ENCODE data around the gene CCNY. TPM values are rescaled to one million over a fixed set of nuclear protein-coding genes. Genes with fewer than 3 reads are reported as not detected.

CCNY gene
- total RNA-seq, 2 experiments from 2014 or later = 42.2 to 48.8 TPM

DNA sequence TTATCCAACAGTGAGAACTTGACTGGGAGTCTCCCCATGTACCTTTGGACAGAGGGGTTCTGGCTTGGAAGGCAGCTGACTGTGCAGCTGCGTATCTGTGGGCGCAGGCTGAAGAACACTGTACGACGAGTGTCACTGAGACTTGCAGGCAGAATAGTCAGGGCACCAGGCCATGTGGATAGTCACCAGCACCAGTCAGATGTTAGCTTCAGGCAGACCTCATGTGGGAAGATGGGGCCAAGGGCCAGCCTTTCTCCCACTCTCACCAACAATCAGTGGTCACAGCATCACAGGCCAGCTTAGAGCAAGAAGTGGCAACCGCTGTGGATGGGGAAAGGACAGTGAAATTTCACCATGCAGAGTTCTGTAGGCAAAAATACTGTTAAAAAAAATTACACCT is 225.4 kb downstream of the CCNY start:
- intact Hi-C loops (cut with micrococcal nuclease) = loop anchor here (10.0 kb wide), 1 partner anchor 317 kb away; no protein-coding TSS in a partner anchor
- CTCF ChIA-PET = interaction anchor here (1.5 to 2.2 kb wide), 2 partner anchors 18 to 41 kb away, joined by 7 to 13 read pairs; no protein-coding TSS in a partner anchor
- no peak overlapping the region for H3K4me3 Mint-ChIP-seq
- POLR2A ChIA-PET = no interaction called here
- H3K27ac Mint-ChIP-seq = no peak overlapping the region
- DNase-seq (no peak), ATAC-seq (no peak)
- peaks cover 8% of the 10 kb centered on the region for H3K4me1 Mint-ChIP-seq (ENCODE audit: low read depth)
- H3K36me3 Mint-ChIP-seq (ENCODE audit: low read depth) = peaks cover 22% of the 10 kb centered on the region
- H3K27me3 Mint-ChIP-seq = no peaks in the 10 kb centered on the region
- TF ChIP-seq, protein P1, sequence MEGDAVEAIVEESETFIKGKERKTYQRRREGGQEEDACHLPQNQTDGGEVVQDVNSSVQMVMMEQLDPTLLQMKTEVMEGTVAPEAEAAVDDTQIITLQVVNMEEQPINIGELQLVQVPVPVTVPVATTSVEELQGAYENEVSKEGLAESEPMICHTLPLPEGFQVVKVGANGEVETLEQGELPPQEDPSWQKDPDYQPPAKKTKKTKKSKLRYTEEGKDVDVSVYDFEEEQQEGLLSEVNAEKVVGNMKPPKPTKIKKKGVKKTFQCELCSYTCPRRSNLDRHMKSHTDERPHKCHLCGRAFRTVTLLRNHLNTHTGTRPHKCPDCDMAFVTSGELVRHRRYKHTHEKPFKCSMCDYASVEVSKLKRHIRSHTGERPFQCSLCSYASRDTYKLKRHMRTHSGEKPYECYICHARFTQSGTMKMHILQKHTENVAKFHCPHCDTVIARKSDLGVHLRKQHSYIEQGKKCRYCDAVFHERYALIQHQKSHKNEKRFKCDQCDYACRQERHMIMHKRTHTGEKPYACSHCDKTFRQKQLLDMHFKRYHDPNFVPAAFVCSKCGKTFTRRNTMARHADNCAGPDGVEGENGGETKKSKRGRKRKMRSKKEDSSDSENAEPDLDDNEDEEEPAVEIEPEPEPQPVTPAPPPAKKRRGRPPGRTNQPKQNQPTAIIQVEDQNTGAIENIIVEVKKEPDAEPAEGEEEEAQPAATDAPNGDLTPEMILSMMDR (IDR thresholded peaks at IDR 0.05) = no peak
- H3K9me3 Mint-ChIP-seq = no peaks in the 10 kb centered on the region

DNA sequence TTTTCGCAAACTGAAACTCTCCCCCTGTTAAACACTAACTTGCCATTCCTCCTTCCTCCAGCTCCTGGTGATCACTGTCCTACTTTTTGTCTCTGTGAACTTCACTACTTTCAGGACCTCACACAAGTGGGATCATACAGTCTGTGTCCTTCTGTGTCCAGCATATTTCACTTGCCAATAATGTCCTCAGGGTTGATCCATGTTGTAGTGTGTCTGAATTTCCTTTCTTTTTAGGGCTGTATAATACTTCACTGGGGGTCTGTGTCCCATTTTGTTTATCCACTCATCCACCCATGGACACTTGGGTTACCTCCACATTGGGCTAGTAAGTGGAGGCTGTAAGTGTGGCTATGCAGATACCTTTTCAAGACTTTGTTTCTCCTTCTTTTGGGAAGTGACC is 226.1 kb downstream of the CCNY start:
- H3K9me3 Mint-ChIP-seq = no peaks in the 10 kb centered on the region
- H3K27me3 Mint-ChIP-seq = no peaks in the 10 kb centered on the region
- H3K36me3 Mint-ChIP-seq (ENCODE audit: low read depth) = peaks cover 22% of the 10 kb centered on the region

DNA sequence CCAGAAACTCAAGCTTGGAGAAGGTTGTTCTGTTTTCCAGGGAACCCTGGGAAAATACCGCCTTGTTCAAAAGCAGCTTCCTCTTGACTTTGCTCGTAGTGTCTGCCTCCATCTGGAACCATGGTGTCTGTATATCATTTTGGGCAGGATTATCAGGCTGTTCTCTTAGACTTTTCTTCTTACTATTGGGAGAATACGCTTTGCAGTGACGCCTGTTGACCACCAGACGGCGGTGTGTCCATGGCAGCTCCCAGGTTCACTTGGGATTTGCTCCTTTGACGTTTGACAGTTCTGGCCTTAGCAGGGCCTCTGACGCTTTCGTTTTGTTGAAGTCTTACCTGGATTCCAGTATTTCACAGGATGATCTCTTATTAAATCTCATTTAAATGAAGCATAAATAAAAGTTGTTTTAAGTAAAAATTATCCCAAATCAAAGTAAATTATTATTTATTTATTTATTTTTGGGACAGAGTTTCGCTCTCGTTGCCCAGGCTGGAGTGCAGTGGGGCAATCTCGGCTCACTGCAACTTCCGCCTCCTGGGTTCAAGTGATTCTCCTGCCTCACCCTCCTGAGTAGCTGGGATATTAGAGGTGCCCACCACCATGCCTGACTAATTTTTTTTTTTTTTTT is 227.1 kb downstream of the CCNY start:
- Mint-ChIP-seq H3K27me3 (no peaks in the 10 kb centered on the region), H3K9me3 (no peaks in the 10 kb centered on the region)
- POLR2A ChIA-PET = no interaction called here

More for the DNA sequence above, 226.1 kb downstream of the CCNY start:
- no peak overlapping the region for H3K27ac Mint-ChIP-seq
- ATAC-seq = no peak
- intact Hi-C loops (cut with micrococcal nuclease) = loop anchor here (10.0 kb wide), 1 partner anchor 318 kb away; no protein-coding TSS in a partner anchor
- CTCF ChIA-PET = interaction anchor here (0.8 to 2.3 kb wide), 27 partner anchors 9 to 446 kb away, joined by 3 to 26 read pairs (median 5); no protein-coding TSS in a partner anchor
- POLR2A ChIA-PET = interaction anchor here (0.6 kb wide), 1 partner anchor 9 kb away, joined by 3 read pairs; no protein-coding TSS in a partner anchor
- H3K4me3 Mint-ChIP-seq = no peak overlapping the region
- H3K4me1 Mint-ChIP-seq (ENCODE audit: low read depth) = peaks cover 8% of the 10 kb centered on the region
- TF ChIP-seq, protein P1 (IDR thresholded peaks at IDR 0.05) = no peak
- DNase-seq = no peak

DNA sequence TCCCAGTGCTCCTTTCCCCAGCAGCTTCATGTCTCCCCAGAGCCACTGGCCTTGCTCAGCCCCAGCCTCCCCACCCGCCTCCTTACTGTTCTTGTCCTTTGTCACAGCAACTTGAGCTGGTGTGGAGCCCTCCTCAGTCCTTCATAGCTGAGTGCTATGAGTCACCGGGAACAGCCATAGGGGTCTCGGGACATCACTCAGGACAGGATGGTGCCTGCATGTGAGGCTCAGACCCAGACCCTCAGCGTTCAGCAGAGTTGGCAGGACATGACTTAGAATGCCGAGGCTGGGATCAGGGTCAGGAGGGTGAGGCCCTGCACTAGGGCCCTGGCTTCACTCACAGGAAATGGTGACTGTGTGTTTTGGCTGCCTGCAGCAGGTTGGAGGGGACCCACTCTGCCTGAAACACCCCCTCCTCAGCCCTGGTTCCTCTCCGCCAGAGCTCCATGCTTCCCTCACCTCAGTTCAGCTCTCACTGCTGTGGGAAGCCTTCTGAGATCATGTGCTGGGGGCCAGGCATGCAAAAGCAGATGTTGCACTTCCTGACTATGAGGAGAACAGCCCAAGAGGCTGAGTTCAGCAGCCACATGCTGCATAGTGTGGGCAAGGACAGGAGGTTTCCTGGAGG is 228.1 kb downstream of the CCNY start:
- intact Hi-C loops (cut with micrococcal nuclease) = loop anchor here (10.0 kb wide), 1 partner anchor 320 kb away; no protein-coding TSS in a partner anchor
- ChIA-PET CTCF (interaction anchor here (0.7 to 2.3 kb wide), 8 partner anchors 11 to 324 kb away, joined by 3 to 26 read pairs (median 6); no protein-coding TSS in a partner anchor), POLR2A (no interaction called here)
- DNase-seq = no peak
- TF ChIP-seq, protein P1 (IDR thresholded peaks at IDR 0.05) = no peak
- peaks cover 8% of the 10 kb centered on the region for H3K4me1 Mint-ChIP-seq (ENCODE audit: low read depth)
- peaks cover 28% of the 10 kb centered on the region for H3K36me3 Mint-ChIP-seq (ENCODE audit: low read depth)
- H3K4me3 Mint-ChIP-seq = no peak overlapping the region
- no peaks in the 10 kb centered on the region for H3K9me3 Mint-ChIP-seq
- peak overlapping the region; percentile 49 for H3K27ac Mint-ChIP-seq
- peak; percentile 49 for ATAC-seq
- no peaks in the 10 kb centered on the region for H3K27me3 Mint-ChIP-seq

More for the DNA sequence above, 227.1 kb downstream of the CCNY start:
- TF ChIP-seq, protein P1 (IDR thresholded peaks at IDR 0.05) = peak; percentile 98
- Mint-ChIP-seq H3K27ac (peak overlapping the region; percentile 59), H3K4me1 (ENCODE audit: low read depth) (peaks cover 8% of the 10 kb centered on the region), H3K36me3 (ENCODE audit: low read depth) (peaks cover 25% of the 10 kb centered on the region), H3K4me3 (no peak overlapping the region)
- intact Hi-C loops (cut with micrococcal nuclease) = loop anchor here (10.0 kb wide), 1 partner anchor 319 kb away; no protein-coding TSS in a partner anchor
- ATAC-seq = peak; percentile 82
- peak; percentile 57 for DNase-seq
- CTCF ChIA-PET = interaction anchor here (0.6 to 2.3 kb wide), 36 partner anchors 10 to 1319 kb away, joined by 3 to 26 read pairs (median 4); no protein-coding TSS in a partner anchor

Measured in activated CD8-positive, alpha-beta T cell treated with anti-CD3 and anti-CD28 coated beads for 36 hours (primary cell).